ENCODE data around the gene SF3B3.
"Not testable (repeated sequence)": the region's sequence is repeated elsewhere in the genome, so short reads cannot be mapped to it uniquely, and the experiment has no call there.

Gene SF3B3

GRCh38 chr16:70569752-70570151 lies 46.1 kb downstream of the SF3B3 start:
- no peak for DNase-seq

DNA sequence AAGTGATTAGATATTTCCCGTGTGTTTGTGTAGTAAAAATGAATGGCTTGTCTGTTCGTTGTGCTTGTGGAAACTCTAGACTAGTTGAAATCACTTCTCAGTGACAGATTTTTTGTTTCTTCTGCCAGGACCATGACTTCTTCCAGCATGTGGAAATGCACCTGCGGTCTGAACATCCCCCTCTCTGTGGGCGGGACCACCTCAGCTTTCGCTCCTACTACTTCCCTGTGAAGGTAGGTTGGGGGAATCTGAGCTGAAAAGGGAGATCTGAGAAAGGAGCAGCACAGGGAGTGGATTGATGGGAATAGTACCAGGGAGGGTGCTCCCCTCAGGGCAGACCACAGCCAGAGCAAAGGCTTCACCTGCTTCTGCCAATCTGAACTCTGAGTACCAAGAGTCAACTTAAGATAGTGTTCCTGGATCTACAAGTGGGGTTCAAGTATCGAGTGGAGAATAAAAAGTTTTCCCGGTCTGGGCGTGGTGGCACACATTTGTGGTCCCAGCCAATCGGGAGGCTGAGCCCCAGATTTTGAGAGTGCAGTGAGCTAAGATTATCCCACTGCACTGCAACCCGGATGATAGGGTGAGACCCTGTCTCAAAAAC lies 47.5 kb downstream of the SF3B3 start:
- DNase-seq: no peak

DNA sequence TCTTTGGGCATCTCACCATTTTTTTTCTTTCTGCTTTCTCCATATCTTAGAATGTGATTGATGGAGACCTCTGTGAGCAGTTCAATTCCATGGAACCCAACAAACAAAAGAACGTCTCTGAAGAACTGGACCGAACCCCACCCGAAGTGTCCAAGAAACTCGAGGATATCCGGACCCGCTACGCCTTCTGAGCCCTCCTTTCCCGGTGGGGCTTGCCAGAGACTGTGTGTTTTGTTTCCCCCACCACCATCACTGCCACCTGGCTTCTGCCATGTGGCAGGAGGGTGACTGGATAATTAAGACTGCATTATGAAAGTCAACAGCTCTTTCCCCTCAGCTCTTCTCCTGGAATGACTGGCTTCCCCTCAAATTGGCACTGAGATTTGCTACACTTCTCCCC lies 48.0 kb downstream of the SF3B3 start:
- no peak for DNase-seq

- no peak for DNase-seq
Observed at GRCh38 chr16:70572050-70572925, 48.7 kb downstream of the SF3B3 start.

DNA sequence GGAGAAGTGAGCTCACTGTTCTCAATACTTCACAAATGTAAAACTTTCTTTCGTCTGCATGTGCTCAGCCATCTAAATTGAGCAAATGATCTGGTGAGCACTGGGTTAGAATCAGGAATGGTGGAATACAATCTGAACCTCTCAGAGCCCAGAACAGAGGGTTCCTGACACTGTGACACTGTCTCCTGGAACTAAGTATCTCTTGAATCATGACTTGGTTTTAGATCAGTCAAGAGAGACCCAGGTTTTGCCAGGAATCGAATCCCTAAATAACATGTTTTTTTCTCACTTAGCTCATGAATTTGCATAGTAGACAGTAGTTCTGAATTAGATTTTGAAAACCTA lies 49.3 kb downstream of the SF3B3 start:
- DNase-seq: no peak

- DNase-seq: no peak
Observed at GRCh38 chr16:70573451-70574121, 50.0 kb downstream of the SF3B3 start.

- DNase-seq: no peak
Observed at GRCh38 chr16:70574595-70575271, 51.1 kb downstream of the SF3B3 start.

DNA sequence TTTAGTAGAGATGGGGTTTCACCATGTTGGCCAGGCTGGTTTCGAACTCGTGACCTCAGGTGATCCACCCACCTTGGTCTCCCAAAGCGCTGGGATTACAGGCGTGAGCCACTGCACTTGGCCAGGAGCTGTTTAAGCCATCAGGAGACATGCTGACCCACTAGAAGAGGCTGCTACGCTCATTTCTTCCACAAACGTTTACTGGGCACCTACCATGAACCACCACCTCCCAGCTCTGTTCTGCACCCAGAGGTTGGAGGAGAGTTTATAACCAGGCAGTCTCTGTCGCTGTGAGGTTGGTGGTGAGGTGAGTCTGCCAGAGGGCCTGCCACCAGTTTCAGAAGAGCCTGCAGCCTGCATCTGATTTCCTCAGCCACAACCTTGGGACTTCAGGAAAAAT lies 51.8 kb downstream of the SF3B3 start:
- no peak for DNase-seq

DNA sequence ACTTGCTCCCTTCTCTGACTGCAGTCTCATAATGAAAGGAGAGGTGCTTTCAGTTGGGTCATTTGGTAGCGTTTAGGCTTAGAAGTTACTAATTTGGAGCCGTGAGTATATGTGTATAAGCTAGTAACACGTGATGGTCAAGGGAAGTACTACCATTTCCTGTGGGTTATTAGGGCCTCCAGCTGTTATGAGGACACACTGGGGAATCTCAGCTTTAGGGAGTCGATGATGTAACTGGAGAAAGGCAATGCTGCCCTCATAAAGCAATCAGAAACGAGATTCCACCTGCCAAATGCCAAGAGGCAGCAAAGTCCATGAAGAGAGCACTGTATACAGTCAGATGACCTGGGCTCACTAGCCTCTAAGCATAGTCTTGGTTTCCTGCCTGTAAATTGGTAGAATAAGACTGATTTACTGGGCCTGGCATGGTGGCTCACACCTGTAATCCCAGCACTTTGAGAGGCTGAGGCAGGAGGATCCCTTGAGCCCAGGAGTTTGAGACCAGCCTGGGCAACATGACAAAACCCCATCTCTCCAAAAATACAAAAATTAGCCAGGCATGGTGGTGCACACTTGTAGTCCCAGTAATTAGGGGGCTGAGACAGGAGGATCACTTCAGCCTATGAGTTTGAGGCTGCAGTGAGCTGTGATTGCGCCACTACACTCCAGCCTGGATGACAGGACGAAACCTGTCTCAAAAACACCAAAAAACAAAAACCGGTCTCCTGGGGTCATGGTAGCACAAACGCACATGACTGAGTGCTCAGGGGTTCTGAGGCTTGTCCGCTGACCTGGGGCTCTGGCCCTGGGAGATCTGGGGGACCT lies 53.0 kb downstream of the SF3B3 start:
- no peak for DNase-seq

DNA sequence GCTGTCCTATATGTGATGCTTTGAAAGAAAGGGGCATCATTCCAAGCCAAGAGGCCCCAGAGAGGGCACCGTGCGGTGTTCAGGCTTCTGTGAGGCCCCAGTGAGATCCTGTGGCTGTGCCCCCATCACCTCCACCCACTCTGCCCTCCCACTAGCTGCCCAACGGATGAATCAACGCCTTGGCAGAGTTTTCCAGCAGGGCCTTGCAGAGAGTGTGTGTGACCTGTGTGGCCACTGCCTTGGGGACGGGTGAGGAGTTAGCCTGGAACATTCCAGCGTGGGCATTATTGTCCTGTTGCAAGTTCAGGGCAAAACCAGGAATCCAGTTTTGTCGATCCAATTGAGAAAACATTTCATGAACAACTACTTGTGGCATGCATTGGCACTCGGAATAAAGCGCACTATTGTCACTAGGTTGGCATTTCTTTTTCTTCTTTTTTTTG lies 53.7 kb downstream of the SF3B3 start:
- DNase-seq: no peak

- DNase-seq: no peak
Observed at GRCh38 chr16:70578035-70578434, 54.4 kb downstream of the SF3B3 start.

GRCh38 chr16:70579248-70579647 lies 55.6 kb downstream of the SF3B3 start:
- no peak for DNase-seq

- DNase-seq: no peak
Observed at GRCh38 chr16:70579648-70580630, 56.3 kb downstream of the SF3B3 start.

- DNase-seq: no peak
Observed at GRCh38 chr16:70582280-70582978, 58.8 kb downstream of the SF3B3 start.

GRCh38 chr16:70586731-70587130 lies 63.1 kb downstream of the SF3B3 start:
- no peak for DNase-seq

DNA sequence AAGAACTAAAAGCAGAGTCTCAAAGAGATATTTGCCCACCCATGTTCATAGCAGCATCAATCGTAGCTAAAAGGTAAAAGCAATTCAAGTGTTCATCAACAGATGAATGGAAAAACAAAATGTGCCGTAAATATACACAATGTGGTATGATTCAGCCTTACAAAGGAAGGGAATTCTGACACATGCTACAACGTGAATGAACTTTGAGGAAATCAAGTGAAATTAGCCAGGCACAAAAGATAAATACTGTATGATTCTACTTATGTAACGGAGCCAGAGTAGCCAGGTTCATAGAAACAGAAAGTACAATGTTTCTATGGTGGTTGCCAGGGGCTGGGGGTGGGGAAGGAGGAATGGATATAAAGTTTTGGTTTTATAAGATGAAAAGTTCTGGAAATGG lies 64.9 kb downstream of the SF3B3 start:
- DNase-seq: no peak

DNA sequence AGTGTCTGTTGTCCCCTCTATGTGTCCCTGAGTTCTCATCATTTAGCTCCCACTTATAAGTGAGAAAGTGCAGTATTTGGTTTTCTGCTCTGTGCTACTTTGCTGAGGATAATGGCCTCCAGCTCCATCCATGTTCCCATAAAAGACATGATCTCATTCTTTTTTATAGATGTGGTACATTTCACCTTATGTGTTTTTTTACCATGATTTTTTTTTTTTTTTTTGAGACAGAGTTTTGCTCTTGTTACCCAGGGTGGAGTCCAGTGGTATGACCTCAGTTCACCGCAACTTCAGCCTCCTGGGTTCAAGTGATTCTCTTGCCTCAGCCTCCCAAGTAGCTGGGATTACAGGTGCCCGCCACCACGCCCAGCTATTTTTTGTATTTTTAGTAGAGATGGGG lies 65.8 kb downstream of the SF3B3 start:
- not testable (repeated sequence) for DNase-seq

- DNase-seq: no peak
Observed at GRCh38 chr16:70589998-70590471, 66.4 kb downstream of the SF3B3 start.

DNA sequence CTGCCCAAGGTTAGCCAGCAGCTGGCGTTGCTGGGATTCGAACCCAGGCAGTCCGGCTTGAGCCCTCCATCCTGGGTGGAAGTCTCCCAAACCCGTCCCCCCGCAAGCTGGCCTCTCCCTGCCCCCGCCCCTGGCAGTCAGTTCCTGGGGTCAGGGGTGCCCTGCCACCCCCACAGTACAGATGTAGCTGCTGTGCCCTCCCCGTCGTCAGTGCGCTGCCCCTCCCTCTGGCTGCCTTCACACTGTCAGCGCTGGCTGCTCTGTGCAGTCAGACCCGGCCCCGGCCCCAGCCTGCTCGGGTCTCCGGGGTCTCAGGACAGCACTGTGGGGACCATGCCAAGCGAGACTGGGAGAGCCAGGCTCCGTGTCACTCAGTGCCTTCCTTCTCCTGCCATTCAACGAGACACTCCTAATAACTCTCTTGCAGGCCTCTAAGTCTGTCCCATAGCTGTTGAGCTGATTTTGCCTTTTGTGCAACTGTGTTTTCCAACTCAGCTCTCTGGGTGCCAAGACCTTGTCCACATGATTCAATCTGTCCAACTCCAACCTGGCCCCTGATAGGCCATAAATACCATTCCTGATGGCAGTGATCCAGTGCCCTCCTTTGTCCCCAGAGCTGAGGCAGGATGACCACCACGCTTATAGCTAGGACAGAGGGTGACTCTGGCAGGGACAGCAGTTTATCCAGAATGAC lies 67.3 kb downstream of the SF3B3 start:
- DNase-seq: no peak

- no peak for DNase-seq
Observed at GRCh38 chr16:70591615-70592014, 68.0 kb downstream of the SF3B3 start.
